Measurements from ENCODE around the gene GPC6.

- TF ChIP-seq CTCF (IDR thresholded peaks at IDR 0.05; ENCODE audit: insufficient read depth, low read length, poor library complexity, severe bottlenecking) (no peak), EZH2phosphoT487 (conservative IDR thresholded peaks at IDR 0.05; ENCODE audit: low read length) (no peak)
Measured at GRCh38 chr13:93730780-93731179, 504.2 kb downstream of the GPC6 start.
